ENCODE data around the gene XPO6. TPM values are rescaled to one million over a fixed set of nuclear protein-coding genes. Genes with fewer than 3 reads are reported as not detected.

XPO6 gene
- polyA plus RNA-seq, 1 experiment: 207 TPM

- ChIA-PET CTCF (no interaction called here), POLR2A (no interaction called here)
- TF ChIP-seq CTCF (IDR thresholded peaks at IDR 0.05; ENCODE audit: low read depth, low read length): no peak
- H3K9me3 ChIP-seq (ENCODE audit: control insufficient read depth, insufficient read depth, low read length): no peaks in the 10 kb centered on the region
- no peak for DNase-seq (ENCODE audit: low read depth, low spot score)
- no peaks in the 10 kb centered on the region for H3K27me3 ChIP-seq (ENCODE audit: control insufficient read depth, insufficient read depth, low read length)
- no peak overlapping the region for H3K4me3 ChIP-seq (ENCODE audit: low read depth, low read length)
- H3K27ac ChIP-seq (ENCODE audit: low read depth, low read length): no peak overlapping the region
Measured at GRCh38 chr16:28146536-28146935, 65.2 kb downstream of the XPO6 start.

GRCh38 chr16:28145796-28146195, 66.0 kb downstream of the XPO6 start:
- DNase-seq (ENCODE audit: low read depth, low spot score): no peak
- H3K4me3 ChIP-seq (ENCODE audit: low read depth, low read length): no peak overlapping the region
- H3K27ac ChIP-seq (ENCODE audit: low read depth, low read length): no peak overlapping the region
- H3K27me3 ChIP-seq (ENCODE audit: control insufficient read depth, insufficient read depth, low read length): no peaks in the 10 kb centered on the region
- POLR2A ChIA-PET: no interaction called here
- CTCF ChIA-PET: no interaction called here
- H3K9me3 ChIP-seq (ENCODE audit: control insufficient read depth, insufficient read depth, low read length): no peaks in the 10 kb centered on the region
- TF ChIP-seq CTCF (IDR thresholded peaks at IDR 0.05; ENCODE audit: low read depth, low read length): no peak

DNA sequence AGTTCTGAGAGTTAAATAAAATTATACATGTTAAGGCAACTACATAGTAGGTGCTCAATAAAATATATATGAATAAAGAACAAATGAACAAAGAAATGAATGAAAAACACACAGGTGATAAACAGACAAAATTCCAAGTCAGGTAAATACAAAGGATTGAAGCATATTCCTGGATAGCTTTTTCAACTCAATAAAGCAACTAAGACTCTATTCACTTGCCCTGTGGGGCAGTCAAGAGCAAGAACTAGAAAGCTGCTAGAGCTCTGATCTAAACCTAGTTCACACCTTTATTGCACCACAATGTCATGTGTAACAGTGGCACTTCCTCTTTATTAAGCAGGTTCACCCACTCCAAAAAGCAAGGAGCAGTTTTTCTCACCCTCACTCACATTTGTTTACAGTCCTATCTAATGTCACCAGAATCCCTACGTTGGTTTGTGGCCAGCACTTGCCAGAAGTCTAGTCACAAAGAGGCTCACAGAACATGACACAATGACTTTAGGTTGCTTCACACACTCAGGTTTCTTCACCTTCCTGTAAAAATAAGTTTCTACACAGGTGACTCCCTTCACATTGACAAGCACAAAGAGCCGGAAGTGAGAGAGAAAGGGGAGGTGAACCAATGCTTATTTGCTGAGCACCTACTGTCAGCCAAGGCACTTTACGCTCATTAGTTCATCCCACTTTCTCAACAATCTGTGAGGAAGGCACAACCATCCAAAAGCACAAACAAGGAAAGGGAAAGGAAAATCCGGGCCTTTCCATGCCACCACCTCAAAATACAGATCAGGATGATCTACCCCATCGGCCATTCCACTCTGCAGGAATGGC, 70.8 kb downstream of the XPO6 start:
- no peaks in the 10 kb centered on the region for H3K9me3 ChIP-seq (ENCODE audit: control insufficient read depth, insufficient read depth, low read length)
- ChIA-PET CTCF (no interaction called here), POLR2A (interaction anchor here (1.4 kb wide), 1 partner anchor 70 kb away, joined by 3 read pairs; no protein-coding TSS in a partner anchor)
- no peak overlapping the region for H3K27ac ChIP-seq (ENCODE audit: low read depth, low read length)
- no peak overlapping the region for H3K4me3 ChIP-seq (ENCODE audit: low read depth, low read length)
- no peak for DNase-seq (ENCODE audit: low read depth, low spot score)
- H3K27me3 ChIP-seq (ENCODE audit: control insufficient read depth, insufficient read depth, low read length): no peaks in the 10 kb centered on the region
- no peak for TF ChIP-seq CTCF (IDR thresholded peaks at IDR 0.05; ENCODE audit: low read depth, low read length)

GRCh38 chr16:28139530-28139929, 72.2 kb downstream of the XPO6 start:
- no peaks in the 10 kb centered on the region for H3K27me3 ChIP-seq (ENCODE audit: control insufficient read depth, insufficient read depth, low read length)
- TF ChIP-seq CTCF (IDR thresholded peaks at IDR 0.05; ENCODE audit: low read depth, low read length): no peak
- POLR2A ChIA-PET: no interaction called here
- H3K4me3 ChIP-seq (ENCODE audit: low read depth, low read length): no peak overlapping the region
- CTCF ChIA-PET: no interaction called here
- DNase-seq (ENCODE audit: low read depth, low spot score): no peak
- H3K9me3 ChIP-seq (ENCODE audit: control insufficient read depth, insufficient read depth, low read length): no peaks in the 10 kb centered on the region
- H3K27ac ChIP-seq (ENCODE audit: low read depth, low read length): no peak overlapping the region

DNA sequence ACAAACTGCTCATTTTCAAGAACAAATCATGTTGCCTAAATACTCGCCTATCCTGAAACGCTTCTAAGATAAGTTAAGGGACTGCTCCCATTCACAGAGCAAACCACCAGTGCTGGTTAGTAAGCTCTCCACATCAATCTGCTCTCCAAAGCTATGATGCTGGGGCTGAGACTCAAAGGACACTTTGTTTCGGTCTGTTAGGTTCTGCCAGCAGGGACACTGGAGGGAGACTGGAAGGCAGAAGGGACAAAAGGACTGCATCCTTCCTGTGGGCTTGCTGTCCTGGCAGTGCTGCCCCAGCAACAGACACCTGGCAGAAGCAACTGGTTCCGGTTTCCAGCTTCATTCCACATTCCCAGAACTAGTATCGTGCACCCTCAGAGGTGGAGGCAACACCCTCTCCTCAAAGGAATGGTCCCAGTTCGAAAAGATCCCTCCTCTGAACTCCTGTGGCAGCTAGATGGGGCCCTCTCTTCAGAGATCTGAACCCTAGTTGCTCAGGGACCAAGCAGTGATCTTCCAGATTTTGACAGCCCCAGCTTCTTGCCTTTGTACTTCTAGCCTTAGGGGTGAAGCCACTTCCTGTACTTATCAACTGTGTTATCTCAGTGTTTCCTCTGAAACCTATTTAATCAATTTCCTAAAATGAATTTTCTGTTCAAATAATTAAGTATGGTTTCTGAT, 74.9 kb downstream of the XPO6 start:
- no peak for DNase-seq (ENCODE audit: low read depth, low spot score)
- no peaks in the 10 kb centered on the region for H3K9me3 ChIP-seq (ENCODE audit: control insufficient read depth, insufficient read depth, low read length)
- CTCF ChIA-PET: no interaction called here
- H3K27ac ChIP-seq (ENCODE audit: low read depth, low read length): no peak overlapping the region
- H3K27me3 ChIP-seq (ENCODE audit: control insufficient read depth, insufficient read depth, low read length): no peaks in the 10 kb centered on the region
- no peak for TF ChIP-seq CTCF (IDR thresholded peaks at IDR 0.05; ENCODE audit: low read depth, low read length)
- no peak overlapping the region for H3K4me3 ChIP-seq (ENCODE audit: low read depth, low read length)
- POLR2A ChIA-PET: no interaction called here
